NB4 (cell line): ENCODE measurements around the gene ADGRB3.

Experiments used
- POLR2A ChIP-seq: IDR thresholded peaks from 2 replicates; pipeline ENCODE4 v1.6.1; 2011; ENCODE audit warnings: mild to moderate bottlenecking; ENCODE audit not compliant: insufficient read length; ENCODE audit errors: extremely low read depth
- TF ChIP-seq, protein P1 (sequence below): IDR thresholded peaks from one replicate; pipeline ENCODE4 v1.5.1; 2012; ENCODE audit warnings: low read depth, low read length

GRCh38 chr6:68778356-68779020, 143.4 kb downstream of the ADGRB3 start:
- TF ChIP-seq, protein P1, sequence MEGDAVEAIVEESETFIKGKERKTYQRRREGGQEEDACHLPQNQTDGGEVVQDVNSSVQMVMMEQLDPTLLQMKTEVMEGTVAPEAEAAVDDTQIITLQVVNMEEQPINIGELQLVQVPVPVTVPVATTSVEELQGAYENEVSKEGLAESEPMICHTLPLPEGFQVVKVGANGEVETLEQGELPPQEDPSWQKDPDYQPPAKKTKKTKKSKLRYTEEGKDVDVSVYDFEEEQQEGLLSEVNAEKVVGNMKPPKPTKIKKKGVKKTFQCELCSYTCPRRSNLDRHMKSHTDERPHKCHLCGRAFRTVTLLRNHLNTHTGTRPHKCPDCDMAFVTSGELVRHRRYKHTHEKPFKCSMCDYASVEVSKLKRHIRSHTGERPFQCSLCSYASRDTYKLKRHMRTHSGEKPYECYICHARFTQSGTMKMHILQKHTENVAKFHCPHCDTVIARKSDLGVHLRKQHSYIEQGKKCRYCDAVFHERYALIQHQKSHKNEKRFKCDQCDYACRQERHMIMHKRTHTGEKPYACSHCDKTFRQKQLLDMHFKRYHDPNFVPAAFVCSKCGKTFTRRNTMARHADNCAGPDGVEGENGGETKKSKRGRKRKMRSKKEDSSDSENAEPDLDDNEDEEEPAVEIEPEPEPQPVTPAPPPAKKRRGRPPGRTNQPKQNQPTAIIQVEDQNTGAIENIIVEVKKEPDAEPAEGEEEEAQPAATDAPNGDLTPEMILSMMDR: peak; percentile 32
- no peak for TF ChIP-seq POLR2A
